NB4 (cell line): ENCODE results near the gene C16orf90.

Source experiments
- DNase-seq: peaks from one replicate; pipeline ENCODE4 v3.0.0; 2010; ENCODE audit warnings: low read depth
- H3K4me3 ChIP-seq: one replicate; pipeline ENCODE4 v1.5.1; 2011; ENCODE audit warnings: mild to moderate bottlenecking, low read depth, low read length, moderate library complexity
- CTCF ChIP-seq: IDR thresholded peaks from one replicate; pipeline ENCODE4 v1.5.1; 2012; ENCODE audit warnings: low read depth, low read length
- MAX ChIP-seq: IDR thresholded peaks from 2 replicates; pipeline ENCODE4 v1.6.1; 2011; ENCODE audit warnings: low read depth, low read length
- MYC ChIP-seq: IDR thresholded peaks from 2 replicates; pipeline ENCODE4 v1.6.1; 2011; ENCODE audit warnings: low read depth, low read length
- POLR2A ChIP-seq: IDR thresholded peaks from 2 replicates; pipeline ENCODE4 v1.6.1; 2011; ENCODE audit warnings: mild to moderate bottlenecking; ENCODE audit not compliant: insufficient read length; ENCODE audit errors: extremely low read depth

The C16orf90 gene

GRCh38 chr16:3511286-3512180 lies 16.2 kb upstream of the C16orf90 start:
- H3K4me3 ChIP-seq: no peak overlapping the region
- TF ChIP-seq MYC (no peak), CTCF (no peak), MAX (no peak), POLR2A (no peak)
- DNase-seq: no peak

GRCh38 chr16:3510416-3510815 lies 15.1 kb upstream of the C16orf90 start:
- no peak for DNase-seq
- H3K4me3 ChIP-seq: no peak overlapping the region

GRCh38 chr16:3509470-3509928 lies 14.2 kb upstream of the C16orf90 start:
- no peak for DNase-seq
- TF ChIP-seq MAX: no peak
- TF ChIP-seq CTCF: no peak
- no peak for TF ChIP-seq MYC
- TF ChIP-seq POLR2A: no peak
- no peak overlapping the region for H3K4me3 ChIP-seq

More at GRCh38 chr16:3510416-3510815, 15.1 kb upstream of the C16orf90 start:
- TF ChIP-seq POLR2A (no peak), MAX (no peak), CTCF (no peak), MYC (no peak)

- no peak overlapping the region for H3K4me3 ChIP-seq
- DNase-seq: no peak
- TF ChIP-seq MYC: no peak
- TF ChIP-seq CTCF: no peak
- no peak for TF ChIP-seq POLR2A
- TF ChIP-seq MAX: no peak
Observed at GRCh38 chr16:3508736-3509135, 13.4 kb upstream of the C16orf90 start.

GRCh38 chr16:3503523-3503922 lies 8.2 kb upstream of the C16orf90 start:
- no peak for TF ChIP-seq MAX
- no peak for TF ChIP-seq CTCF
- no peak for TF ChIP-seq POLR2A
- no peak for TF ChIP-seq MYC
- no peak overlapping the region for H3K4me3 ChIP-seq
- DNase-seq: no peak
